T-helper 17 cell (primary cell): ENCODE measurements around the gene SLC4A3. TPM values are rescaled to one million over a fixed set of nuclear protein-coding genes. Genes with fewer than 3 reads are reported as not detected.

Experiments
- ATAC-seq: fragments of 150-1000 bp; cut with Tn5 transposase; 2 replicates; pipeline ENCODE4 v1.10.0; 2021; ENCODE audit warnings: mild to moderate bottlenecking, moderate library complexity
- DNase-seq, 3 donors: peaks; one replicate each; pipeline versions ENCODE4 v3.0.0 to v3.0.0-alpha.2; 2020 to 2021
- H3K9me3 ChIP-seq: one replicate; pipeline ENCODE4 v1.7.0; 2013; ENCODE audit warnings: low read length, mild to moderate bottlenecking; ENCODE audit not compliant: control insufficient read depth, poor library complexity, severe bottlenecking
- H3K27ac Mint-ChIP-seq: one replicate; pipeline ENCODE4 v1.8.0; 2022; ENCODE audit warnings: mild to moderate bottlenecking, moderate library complexity, mixed read lengths
- H3K27me3 Mint-ChIP-seq: one replicate; pipeline ENCODE4 v1.8.0; 2022; ENCODE audit warnings: mixed read lengths
- H3K36me3 Mint-ChIP-seq: one replicate; pipeline ENCODE4 v1.8.0; 2022; ENCODE audit warnings: low read depth, mixed read lengths
- H3K4me1 Mint-ChIP-seq: one replicate; pipeline ENCODE4 v1.8.0; 2022; ENCODE audit warnings: mild to moderate bottlenecking, mixed read lengths
- H3K4me3 Mint-ChIP-seq: one replicate; pipeline ENCODE4 v1.8.0; 2022; ENCODE audit warnings: mild to moderate bottlenecking, moderate library complexity, mixed read lengths
- total RNA-seq, 4 donors: library from RNA in 2 of 4; stranded (reverse) in 2 of 4; gene quantifications; one replicate each; pipeline ENCODE4 v1.2.3 and lab custom pipeline; 2022 to 2026

The SLC4A3 gene
- total RNA-seq, 2 donors from 2014 or later = 0.08 TPM; not detected in 1

DNA sequence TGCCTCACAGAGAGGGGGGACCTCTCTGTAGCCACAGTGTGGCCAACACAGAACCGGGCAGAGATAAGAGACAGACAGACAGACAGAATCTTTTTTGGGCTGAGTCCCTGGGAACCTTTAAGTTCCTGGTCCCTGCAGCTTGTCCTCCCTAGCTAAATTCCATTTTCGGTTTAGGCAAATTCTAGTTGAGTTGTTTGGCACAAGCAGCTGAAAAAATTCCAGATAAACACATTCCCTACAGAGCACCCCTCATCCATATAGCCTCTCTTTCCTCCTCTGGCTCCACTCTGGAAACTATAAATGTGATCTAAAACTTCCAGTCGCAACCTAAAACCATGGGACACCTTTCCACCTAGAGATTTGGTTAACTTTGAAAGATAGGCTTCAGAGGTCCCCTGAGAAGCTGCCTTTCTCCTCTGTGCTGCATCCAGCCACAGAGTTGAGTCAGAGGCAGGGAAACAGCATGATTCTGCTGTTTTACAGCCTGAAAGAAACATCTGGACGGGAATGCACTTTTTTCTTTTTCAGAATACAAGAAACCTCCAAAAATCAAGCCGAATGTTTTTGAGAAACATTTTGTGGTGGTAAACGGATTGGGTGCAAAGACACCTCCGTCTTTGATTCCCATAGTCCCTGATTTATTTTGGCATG lies 30.9 kb downstream of the SLC4A3 start:
- no peak for DNase-seq
- H3K27ac Mint-ChIP-seq = no peak overlapping the region
- H3K9me3 ChIP-seq = peaks cover 3% of the 10 kb centered on the region
- no peak overlapping the region for H3K4me3 Mint-ChIP-seq
- H3K36me3 Mint-ChIP-seq = no peaks in the 10 kb centered on the region
- H3K4me1 Mint-ChIP-seq = no peaks in the 10 kb centered on the region
- peaks cover 37% of the 10 kb centered on the region for H3K27me3 Mint-ChIP-seq
- ATAC-seq = no peak

DNA sequence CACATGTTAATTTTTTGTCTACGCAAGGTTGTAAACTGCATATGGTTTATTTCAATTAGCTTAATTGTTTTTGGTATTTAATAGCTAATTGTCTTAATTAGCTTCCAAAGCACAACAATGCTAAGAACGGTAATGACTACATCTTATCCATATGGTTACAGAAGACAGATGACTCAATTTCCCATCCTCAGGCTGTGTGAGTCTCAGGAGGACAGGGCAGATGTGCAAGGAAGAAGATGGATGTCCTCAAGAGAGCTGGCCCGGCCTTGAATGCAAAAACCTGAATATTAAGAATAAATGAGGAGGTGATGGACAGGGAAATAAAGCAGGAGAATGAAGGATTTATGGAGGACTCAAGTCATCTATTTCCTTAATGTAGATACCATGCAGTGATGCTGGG lies 31.4 kb downstream of the SLC4A3 start:
- Mint-ChIP-seq H3K27ac (no peak overlapping the region), H3K36me3 (no peaks in the 10 kb centered on the region), H3K27me3 (peaks cover 37% of the 10 kb centered on the region), H3K4me3 (no peak overlapping the region), H3K4me1 (no peaks in the 10 kb centered on the region)
- DNase-seq (no peak), ATAC-seq (no peak)
- H3K9me3 ChIP-seq = peaks cover 3% of the 10 kb centered on the region

DNA sequence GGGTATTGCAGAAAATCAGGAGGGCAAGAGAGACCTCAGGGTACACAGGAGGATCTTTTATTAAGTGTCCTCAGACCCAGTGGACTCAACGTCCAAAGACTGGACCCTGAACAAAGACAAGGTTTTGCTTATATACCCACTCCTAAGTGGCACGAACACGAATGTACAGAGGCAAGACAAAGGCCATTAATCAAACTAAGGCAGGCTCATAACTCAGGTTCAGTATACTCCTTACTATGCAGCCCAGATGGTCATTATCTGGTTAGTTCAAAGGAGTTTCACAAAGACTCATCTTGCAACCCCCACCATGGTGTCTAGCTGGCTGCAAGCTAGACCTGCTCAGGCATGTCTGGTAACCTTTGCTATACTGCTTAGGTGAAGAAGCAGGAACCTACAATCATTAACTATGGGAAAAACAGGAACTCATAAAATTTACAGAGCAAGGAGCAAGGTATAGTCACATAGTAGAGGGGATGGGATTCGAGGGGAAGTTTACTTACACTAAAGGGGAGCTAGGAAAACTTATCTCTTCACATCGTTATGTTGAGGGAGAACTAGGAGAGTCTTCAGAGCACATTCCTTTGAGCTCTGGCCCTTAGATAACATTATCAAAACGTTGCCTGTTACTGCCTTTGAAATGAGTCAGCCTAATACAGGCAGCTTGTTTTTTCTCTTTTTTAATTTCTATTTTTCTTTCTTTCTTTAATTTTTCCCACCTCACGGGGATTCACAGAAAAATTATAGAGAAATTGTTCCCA lies 33.9 kb downstream of the SLC4A3 start:
- no peak for ATAC-seq
- H3K4me3 Mint-ChIP-seq = no peak overlapping the region

DNA sequence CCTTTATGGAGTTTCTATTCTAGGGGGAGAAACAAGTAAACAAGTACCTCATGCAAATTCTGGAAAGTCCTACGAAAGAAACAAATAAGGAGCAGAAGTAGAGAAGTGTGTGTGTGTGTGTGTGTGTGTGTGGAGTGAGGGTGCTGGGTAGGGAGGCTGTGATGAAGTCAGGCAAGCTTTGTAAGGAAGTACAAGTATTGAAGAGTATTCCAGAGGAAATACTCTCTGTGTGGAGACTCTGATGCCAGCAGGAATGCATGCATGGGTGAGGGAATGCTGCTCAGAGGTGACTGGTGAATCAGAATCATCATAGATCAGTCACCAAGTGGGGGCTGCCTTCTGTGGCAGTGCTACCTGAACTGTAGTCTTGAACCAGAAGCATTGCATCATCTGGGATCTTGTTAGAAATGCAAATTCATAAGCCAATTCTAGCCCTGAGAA lies 34.5 kb downstream of the SLC4A3 start:
- peaks cover 35% of the 10 kb centered on the region for H3K27me3 Mint-ChIP-seq
- ATAC-seq (no peak), DNase-seq (no peak)
- H3K27ac Mint-ChIP-seq = no peak overlapping the region
- no peaks in the 10 kb centered on the region for H3K4me1 Mint-ChIP-seq
- H3K9me3 ChIP-seq = no peaks in the 10 kb centered on the region
- H3K4me3 Mint-ChIP-seq = no peak overlapping the region
- no peaks in the 10 kb centered on the region for H3K36me3 Mint-ChIP-seq

More for the DNA sequence above, 33.9 kb downstream of the SLC4A3 start:
- DNase-seq = no peak
- H3K9me3 ChIP-seq = peaks cover 3% of the 10 kb centered on the region
- H3K36me3 Mint-ChIP-seq = no peaks in the 10 kb centered on the region
- peaks cover 30% of the 10 kb centered on the region for H3K27me3 Mint-ChIP-seq
- H3K4me1 Mint-ChIP-seq = no peaks in the 10 kb centered on the region
- no peak overlapping the region for H3K27ac Mint-ChIP-seq

DNA sequence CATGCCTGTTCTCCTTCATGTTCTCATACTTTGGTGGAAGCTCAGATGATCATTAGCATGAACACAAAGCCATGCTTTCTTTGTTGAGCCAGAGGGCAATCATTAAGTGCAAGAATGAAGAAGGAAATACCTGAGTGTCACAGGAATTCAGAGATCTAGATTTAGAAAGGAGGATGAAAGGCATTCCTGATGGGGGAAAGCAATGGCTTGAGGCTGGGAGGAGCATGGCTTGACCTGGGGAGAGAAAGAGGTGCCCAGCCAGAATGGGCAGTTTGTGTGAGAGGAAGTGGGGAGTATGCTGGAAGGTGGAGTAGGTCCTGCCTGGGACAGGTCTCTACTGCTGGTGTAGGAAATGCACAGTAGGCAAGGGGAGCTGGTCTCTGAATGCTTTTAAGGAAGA lies 35.1 kb downstream of the SLC4A3 start:
- Mint-ChIP-seq H3K27ac (no peak overlapping the region), H3K4me3 (no peak overlapping the region), H3K4me1 (no peaks in the 10 kb centered on the region), H3K36me3 (no peaks in the 10 kb centered on the region), H3K27me3 (peaks cover 32% of the 10 kb centered on the region)
- ATAC-seq = no peak
- DNase-seq = no peak
- H3K9me3 ChIP-seq = no peaks in the 10 kb centered on the region

DNA sequence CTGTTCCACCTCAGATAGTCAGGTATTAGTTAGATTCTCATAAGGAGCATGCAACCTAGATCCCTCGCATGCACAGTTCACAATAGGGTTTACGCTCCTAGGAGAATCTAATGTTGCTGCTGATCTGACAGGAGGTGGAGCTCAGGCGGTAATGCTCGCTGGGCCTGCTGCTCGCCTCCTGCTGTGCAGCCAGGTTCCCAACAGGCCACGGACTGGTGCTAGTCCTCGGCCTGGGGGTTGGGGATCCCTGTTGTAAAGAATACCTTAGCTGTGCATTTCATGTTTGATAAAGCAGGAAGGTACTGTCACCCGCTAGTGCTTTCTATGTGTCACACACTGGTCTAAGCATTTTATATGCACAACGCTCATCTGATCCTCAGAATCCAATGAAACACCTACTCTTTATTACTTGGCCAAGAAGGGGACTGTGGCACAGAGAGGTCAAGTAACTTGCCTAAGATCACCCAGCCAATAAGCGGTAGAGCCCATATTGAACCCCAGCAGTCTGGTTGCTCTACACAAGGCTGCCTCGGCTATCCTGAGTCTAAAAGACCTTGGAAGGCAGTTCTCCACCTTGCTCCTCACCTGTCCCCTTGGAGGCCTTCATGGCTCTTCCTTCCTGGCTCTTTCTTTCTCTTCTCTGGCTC lies 35.8 kb downstream of the SLC4A3 start:
- H3K9me3 ChIP-seq = no peaks in the 10 kb centered on the region
- Mint-ChIP-seq H3K27ac (no peak overlapping the region), H3K4me3 (no peak overlapping the region), H3K4me1 (no peaks in the 10 kb centered on the region), H3K27me3 (peaks cover 27% of the 10 kb centered on the region), H3K36me3 (no peaks in the 10 kb centered on the region)
- no peak for DNase-seq
- ATAC-seq = no peak

DNA sequence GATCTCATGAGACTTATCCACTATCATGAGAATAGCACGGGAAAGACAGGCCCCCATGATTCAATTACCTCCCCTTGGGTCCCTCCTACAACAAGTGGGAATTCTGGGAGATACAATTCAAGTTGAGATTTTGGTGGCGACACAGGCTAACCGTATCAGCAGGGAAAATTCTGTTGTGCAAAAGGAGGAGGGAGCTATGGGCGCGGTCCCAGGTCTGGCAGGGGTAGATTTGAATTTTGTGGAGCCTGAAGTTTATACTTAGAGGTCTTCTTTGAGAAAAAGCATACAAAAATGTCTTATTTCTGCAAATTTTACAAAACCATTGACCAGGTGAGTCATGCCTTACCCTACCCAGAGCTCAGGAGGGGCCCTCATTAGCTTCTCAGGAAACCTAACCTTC lies 36.6 kb downstream of the SLC4A3 start:
- peaks cover 28% of the 10 kb centered on the region for H3K27me3 Mint-ChIP-seq
- H3K4me1 Mint-ChIP-seq = no peaks in the 10 kb centered on the region
- no peak for DNase-seq
- no peak for ATAC-seq
- H3K27ac Mint-ChIP-seq = no peak overlapping the region
- no peak overlapping the region for H3K4me3 Mint-ChIP-seq
- no peaks in the 10 kb centered on the region for H3K9me3 ChIP-seq
- no peaks in the 10 kb centered on the region for H3K36me3 Mint-ChIP-seq

DNA sequence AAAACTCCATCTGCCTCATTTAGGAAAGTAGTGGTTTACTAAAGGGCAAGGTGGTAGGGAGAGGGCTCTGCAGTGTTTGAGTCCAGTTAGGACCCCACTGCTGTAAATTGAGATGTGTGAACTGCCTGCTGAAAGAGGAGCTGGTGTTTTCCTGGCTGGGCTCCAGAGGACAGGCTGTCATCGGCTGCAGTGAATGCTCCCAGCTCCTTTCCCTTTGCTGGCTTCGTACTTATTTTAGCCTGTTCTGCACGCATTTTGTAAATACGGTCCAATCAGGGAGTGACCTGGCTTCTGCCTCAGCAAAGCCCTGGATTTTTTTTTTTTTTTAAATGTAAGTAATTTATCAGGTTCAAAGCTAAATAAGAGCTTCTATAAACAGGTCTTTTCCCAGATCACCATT lies 37.5 kb downstream of the SLC4A3 start:
- no peaks in the 10 kb centered on the region for H3K4me1 Mint-ChIP-seq
- H3K27ac Mint-ChIP-seq = no peak overlapping the region
- no peaks in the 10 kb centered on the region for H3K9me3 ChIP-seq
- no peaks in the 10 kb centered on the region for H3K36me3 Mint-ChIP-seq
- ATAC-seq = no peak
- no peak overlapping the region for H3K4me3 Mint-ChIP-seq
- peaks cover 25% of the 10 kb centered on the region for H3K27me3 Mint-ChIP-seq
- DNase-seq = no peak

DNA sequence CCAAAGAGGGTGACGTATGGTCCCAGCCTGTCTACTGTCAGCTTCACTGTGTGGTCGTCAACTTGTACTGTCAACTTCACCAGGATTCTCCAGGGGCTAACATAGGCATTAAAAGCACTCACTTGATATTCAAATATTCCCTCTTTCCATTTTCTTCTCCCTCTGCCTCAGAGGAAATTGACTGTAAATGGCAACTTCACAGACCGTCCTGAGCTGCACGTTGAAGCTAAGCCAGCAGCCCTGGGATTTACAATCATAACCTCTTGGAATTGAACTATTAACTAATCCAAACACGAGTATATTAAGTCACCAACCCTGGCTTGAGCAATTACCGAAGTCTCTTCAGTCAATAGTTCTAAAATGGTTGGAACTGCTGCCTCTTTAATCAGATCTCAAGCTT lies 38.5 kb downstream of the SLC4A3 start:
- Mint-ChIP-seq H3K27me3 (peaks cover 34% of the 10 kb centered on the region), H3K4me3 (no peak overlapping the region), H3K36me3 (no peaks in the 10 kb centered on the region), H3K4me1 (no peaks in the 10 kb centered on the region), H3K27ac (no peak overlapping the region)
- DNase-seq = no peak
- no peak for ATAC-seq
- no peaks in the 10 kb centered on the region for H3K9me3 ChIP-seq

DNA sequence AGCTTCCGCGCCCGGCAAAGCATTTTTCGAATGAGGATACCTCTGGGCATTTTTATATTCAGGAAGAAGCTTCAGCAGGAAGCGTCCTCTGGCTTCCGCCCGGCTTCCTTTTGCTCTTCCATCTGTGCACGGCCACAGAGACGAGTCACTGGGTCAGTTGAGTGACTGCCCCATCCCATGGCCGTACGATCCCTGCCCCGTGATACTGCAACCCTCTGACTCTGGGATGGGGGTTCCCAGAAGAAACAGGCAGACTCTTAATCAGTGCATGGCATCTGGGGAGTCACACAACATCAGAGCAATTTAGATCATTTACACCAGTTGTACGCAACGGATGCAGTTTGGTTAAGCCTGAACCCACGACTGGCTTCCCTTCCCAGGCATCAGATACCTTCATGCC lies 40.9 kb downstream of the SLC4A3 start:
- H3K27ac Mint-ChIP-seq = no peak overlapping the region
- peaks cover 54% of the 10 kb centered on the region for H3K27me3 Mint-ChIP-seq
- H3K4me3 Mint-ChIP-seq = no peak overlapping the region
- no peaks in the 10 kb centered on the region for H3K36me3 Mint-ChIP-seq
- DNase-seq = no peak
- H3K9me3 ChIP-seq = no peaks in the 10 kb centered on the region
- H3K4me1 Mint-ChIP-seq = no peaks in the 10 kb centered on the region
- ATAC-seq = no peak

DNA sequence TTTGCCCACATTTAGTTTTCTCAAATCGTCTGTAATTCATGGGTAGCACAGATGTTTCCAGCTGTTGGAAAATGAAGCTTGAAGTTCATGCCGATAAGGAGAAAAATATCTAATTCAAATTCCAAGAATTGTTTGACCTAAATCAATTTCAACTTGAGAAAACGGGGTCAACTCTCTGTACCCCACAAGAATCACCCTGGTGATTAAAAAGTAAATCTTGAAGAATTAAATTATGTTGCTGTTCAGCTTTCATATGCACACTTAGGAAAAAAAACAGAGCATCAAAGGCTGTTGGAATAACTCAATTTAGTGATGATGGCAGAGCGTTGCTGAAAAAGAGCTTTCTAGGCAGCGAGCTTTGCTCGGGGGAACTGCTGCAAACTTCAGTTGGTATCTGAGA lies 43.0 kb downstream of the SLC4A3 start:
- peaks cover 2% of the 10 kb centered on the region for H3K36me3 Mint-ChIP-seq
- H3K4me1 Mint-ChIP-seq = no peaks in the 10 kb centered on the region
- H3K27ac Mint-ChIP-seq = no peak overlapping the region
- DNase-seq (no peak), ATAC-seq (no peak)
- H3K9me3 ChIP-seq = no peaks in the 10 kb centered on the region
- no peak overlapping the region for H3K4me3 Mint-ChIP-seq
- peaks cover 57% of the 10 kb centered on the region for H3K27me3 Mint-ChIP-seq

DNA sequence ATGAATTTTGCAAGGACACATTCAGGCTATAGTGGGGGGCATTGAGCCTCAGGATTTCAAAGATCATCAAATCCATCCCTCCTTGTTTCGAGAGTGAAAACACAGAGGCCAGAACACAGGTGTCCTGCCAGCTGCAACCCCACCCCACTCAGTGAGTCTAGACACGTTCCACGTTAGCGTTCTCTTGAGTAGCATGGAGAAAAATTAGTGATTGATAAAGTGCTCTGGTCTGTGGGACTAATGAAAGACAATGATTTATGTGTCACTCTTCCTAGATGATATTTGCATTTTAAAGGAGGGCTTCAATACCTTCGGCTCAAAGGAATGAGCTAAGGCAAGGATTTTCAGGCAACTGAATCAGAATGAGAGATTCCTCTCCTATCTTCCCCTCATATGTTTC lies 43.8 kb downstream of the SLC4A3 start:
- Mint-ChIP-seq H3K4me3 (no peak overlapping the region), H3K27ac (no peak overlapping the region), H3K4me1 (no peaks in the 10 kb centered on the region), H3K36me3 (peaks cover 2% of the 10 kb centered on the region), H3K27me3 (peaks cover 65% of the 10 kb centered on the region)
- no peaks in the 10 kb centered on the region for H3K9me3 ChIP-seq
- ATAC-seq (no peak), DNase-seq (no peak)

DNA sequence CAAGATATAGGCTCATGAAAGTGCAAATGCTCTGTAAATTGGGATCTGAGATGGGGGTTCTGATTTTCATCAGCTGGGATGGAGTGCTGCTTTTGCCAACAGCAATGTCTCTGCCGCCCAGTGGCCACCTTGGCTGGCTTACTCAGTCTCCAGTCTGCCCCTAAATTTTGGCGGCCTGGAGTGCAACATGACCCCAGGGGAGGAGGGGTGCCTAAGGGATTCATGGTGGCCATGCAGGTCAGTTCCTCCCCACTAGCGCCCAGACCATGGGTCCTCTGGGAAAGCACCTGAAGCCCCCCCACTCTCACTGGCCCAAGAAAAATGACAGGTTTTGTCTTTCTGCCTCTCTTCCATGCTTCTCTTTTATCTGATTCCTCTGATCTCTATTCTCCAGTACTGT lies 45.0 kb downstream of the SLC4A3 start:
- ATAC-seq (no peak), DNase-seq (no peak)
- Mint-ChIP-seq H3K36me3 (peaks cover 2% of the 10 kb centered on the region), H3K27me3 (peaks cover 67% of the 10 kb centered on the region), H3K27ac (no peak overlapping the region), H3K4me1 (no peaks in the 10 kb centered on the region), H3K4me3 (no peak overlapping the region)
- no peaks in the 10 kb centered on the region for H3K9me3 ChIP-seq
